GM20000 (cell line): ENCODE results near the gene ADGRF1.

Source experiments
- DNase-seq: peaks from one replicate; pipeline ENCODE4 v3.0.0; 2012; ENCODE audit warnings: low spot score
- CTCF ChIP-seq: IDR thresholded peaks from 2 replicates; pipeline ENCODE4 v1.5.1; 2012; ENCODE audit warnings: mild to moderate bottlenecking, control low read depth; ENCODE audit errors: extremely low read depth, missing control alignments

Gene ADGRF1

GRCh38 chr6:46963039-46963438 is 79.1 kb downstream of the ADGRF1 start:
- DNase-seq = no peak
- TF ChIP-seq CTCF = no peak

GRCh38 chr6:46961711-46962110 is 80.4 kb downstream of the ADGRF1 start:
- DNase-seq = no peak
- TF ChIP-seq CTCF = no peak

- TF ChIP-seq CTCF = no peak
- DNase-seq = no peak
Observed at GRCh38 chr6:46961232-46961631, 80.9 kb downstream of the ADGRF1 start.

GRCh38 chr6:46959419-46959818 is 82.7 kb downstream of the ADGRF1 start:
- no peak for TF ChIP-seq CTCF
- DNase-seq = no peak

GRCh38 chr6:46956409-46956808 is 85.7 kb downstream of the ADGRF1 start:
- TF ChIP-seq CTCF = no peak
- DNase-seq = no peak

- TF ChIP-seq CTCF = no peak
- no peak for DNase-seq
Observed at GRCh38 chr6:46954837-46955451, 87.2 kb downstream of the ADGRF1 start.

- DNase-seq = no peak
- TF ChIP-seq CTCF = no peak
Observed at GRCh38 chr6:46953921-46954320, 88.2 kb downstream of the ADGRF1 start.
